HL-60 (cell line): ENCODE measurements around the gene RILPL1.

Experiments used
- DNase-seq, 2 experiments: peaks; one replicate each; pipeline ENCODE4 v3.0.0-alpha.2; 2010 to 2020; ENCODE audit warnings: low read depth in 1 of 2, low spot score in 1 of 2
- H3K27ac ChIP-seq: fragments of 250-450 bp; sonication (Bioruptor Pico); replicated peaks from 2 replicates; pipeline ENCODE4 v1.5.1; 2020; ENCODE audit warnings: mild to moderate bottlenecking, moderate library complexity
- H3K27me3 ChIP-seq: fragments of 250-450 bp; sonication (Bioruptor Pico); 2 replicates; pipeline ENCODE4 v1.5.1; 2021; ENCODE audit warnings: mild to moderate bottlenecking, moderate library complexity; ENCODE audit not compliant: insufficient read depth, poor library complexity, severe bottlenecking
- H3K4me3 ChIP-seq: replicated peaks from 2 replicates; pipeline ENCODE4 v1.5.1; 2011; ENCODE audit warnings: mild to moderate bottlenecking, control low read depth, low read length; ENCODE audit not compliant: insufficient read depth
- CTCF ChIP-seq: IDR thresholded peaks from one replicate; pipeline ENCODE4 v1.5.1; 2011; ENCODE audit warnings: low read length, control low read depth, inconsistent platforms; ENCODE audit not compliant: insufficient read depth
- GABPA ChIP-seq: IDR thresholded peaks from 2 replicates; pipeline ENCODE4 v1.6.1; 2012; ENCODE audit warnings: low read depth
- POLR2AphosphoS5 ChIP-seq: IDR thresholded peaks from 2 replicates; pipeline ENCODE4 v1.6.1; 2012; ENCODE audit warnings: low read depth
- SPI1 ChIP-seq: IDR thresholded peaks from 2 replicates; pipeline ENCODE4 v1.6.1; 2012; ENCODE audit warnings: low read depth, mild to moderate bottlenecking, borderline replicate concordance
- TF ChIP-seq, protein P1 (sequence below): IDR thresholded peaks from 2 replicates; pipeline ENCODE4 v1.6.1; 2012; ENCODE audit warnings: low read depth; ENCODE audit not compliant: insufficient replicate concordance

RILPL1 gene

DNA sequence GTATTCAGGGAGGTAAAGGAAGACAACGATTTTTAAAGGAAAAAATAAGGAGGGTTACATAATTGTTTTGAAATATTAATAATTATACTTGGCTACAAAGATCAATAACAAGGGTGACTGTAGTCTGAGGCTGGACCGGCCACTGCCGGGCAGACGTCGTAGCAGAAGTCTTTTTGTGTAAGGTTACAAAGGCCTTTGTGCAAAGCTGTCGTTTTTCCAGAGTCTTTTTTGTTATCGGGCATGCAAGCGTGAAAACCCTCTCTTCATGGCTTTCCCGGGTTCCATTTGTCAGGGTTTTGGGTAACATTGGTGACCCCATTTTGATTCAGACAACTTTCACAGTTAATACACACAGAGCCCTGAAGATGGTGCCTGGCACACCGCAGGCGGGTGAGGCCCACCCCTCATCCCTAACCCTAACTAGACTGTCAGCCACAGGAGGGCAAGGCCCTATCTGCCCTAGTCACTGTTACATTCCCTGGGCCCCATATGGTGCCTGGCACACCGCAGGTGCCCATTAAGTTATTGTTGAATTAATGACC, 31.3 kb downstream of the RILPL1 start:
- Histone ChIP-seq H3K4me3 (no peak overlapping the region), H3K27ac (no peak overlapping the region), H3K27me3 (no peaks in the 10 kb centered on the region)
- no peak for DNase-seq
- TF ChIP-seq POLR2AphosphoS5, result no peak
- TF ChIP-seq GABPA, result no peak
- TF ChIP-seq SPI1, result no peak
- TF ChIP-seq, protein P1, sequence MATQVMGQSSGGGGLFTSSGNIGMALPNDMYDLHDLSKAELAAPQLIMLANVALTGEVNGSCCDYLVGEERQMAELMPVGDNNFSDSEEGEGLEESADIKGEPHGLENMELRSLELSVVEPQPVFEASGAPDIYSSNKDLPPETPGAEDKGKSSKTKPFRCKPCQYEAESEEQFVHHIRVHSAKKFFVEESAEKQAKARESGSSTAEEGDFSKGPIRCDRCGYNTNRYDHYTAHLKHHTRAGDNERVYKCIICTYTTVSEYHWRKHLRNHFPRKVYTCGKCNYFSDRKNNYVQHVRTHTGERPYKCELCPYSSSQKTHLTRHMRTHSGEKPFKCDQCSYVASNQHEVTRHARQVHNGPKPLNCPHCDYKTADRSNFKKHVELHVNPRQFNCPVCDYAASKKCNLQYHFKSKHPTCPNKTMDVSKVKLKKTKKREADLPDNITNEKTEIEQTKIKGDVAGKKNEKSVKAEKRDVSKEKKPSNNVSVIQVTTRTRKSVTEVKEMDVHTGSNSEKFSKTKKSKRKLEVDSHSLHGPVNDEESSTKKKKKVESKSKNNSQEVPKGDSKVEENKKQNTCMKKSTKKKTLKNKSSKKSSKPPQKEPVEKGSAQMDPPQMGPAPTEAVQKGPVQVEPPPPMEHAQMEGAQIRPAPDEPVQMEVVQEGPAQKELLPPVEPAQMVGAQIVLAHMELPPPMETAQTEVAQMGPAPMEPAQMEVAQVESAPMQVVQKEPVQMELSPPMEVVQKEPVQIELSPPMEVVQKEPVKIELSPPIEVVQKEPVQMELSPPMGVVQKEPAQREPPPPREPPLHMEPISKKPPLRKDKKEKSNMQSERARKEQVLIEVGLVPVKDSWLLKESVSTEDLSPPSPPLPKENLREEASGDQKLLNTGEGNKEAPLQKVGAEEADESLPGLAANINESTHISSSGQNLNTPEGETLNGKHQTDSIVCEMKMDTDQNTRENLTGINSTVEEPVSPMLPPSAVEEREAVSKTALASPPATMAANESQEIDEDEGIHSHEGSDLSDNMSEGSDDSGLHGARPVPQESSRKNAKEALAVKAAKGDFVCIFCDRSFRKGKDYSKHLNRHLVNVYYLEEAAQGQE, result no peak
- TF ChIP-seq CTCF, result no peak

DNA sequence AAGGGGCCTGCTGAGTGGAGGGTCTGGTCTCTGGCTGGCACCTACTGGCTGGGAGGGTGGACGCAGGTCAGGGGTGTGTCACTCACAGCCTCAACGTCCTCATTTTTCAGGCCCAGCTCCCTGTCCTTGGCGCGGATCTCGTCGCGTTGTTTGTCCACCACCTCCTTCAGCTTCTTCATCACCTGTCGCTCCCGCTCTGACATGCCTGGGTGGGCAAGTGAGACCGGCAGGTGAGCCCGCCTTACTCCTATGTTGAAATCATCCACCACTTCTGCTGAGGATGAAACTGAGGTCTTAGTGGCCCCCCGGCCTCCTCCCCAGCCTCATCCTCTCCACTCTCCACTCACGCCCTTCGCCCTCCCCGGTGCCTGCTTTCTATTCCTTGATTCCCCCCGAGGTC, 34.2 kb downstream of the RILPL1 start:
- Histone ChIP-seq H3K27me3 (no peaks in the 10 kb centered on the region), H3K4me3 (no peak overlapping the region), H3K27ac (no peak overlapping the region)
- no peak for DNase-seq
- TF ChIP-seq, protein P1, result no peak
- no peak for TF ChIP-seq POLR2AphosphoS5
- no peak for TF ChIP-seq GABPA
- TF ChIP-seq CTCF, result no peak
- TF ChIP-seq SPI1, result no peak

DNA sequence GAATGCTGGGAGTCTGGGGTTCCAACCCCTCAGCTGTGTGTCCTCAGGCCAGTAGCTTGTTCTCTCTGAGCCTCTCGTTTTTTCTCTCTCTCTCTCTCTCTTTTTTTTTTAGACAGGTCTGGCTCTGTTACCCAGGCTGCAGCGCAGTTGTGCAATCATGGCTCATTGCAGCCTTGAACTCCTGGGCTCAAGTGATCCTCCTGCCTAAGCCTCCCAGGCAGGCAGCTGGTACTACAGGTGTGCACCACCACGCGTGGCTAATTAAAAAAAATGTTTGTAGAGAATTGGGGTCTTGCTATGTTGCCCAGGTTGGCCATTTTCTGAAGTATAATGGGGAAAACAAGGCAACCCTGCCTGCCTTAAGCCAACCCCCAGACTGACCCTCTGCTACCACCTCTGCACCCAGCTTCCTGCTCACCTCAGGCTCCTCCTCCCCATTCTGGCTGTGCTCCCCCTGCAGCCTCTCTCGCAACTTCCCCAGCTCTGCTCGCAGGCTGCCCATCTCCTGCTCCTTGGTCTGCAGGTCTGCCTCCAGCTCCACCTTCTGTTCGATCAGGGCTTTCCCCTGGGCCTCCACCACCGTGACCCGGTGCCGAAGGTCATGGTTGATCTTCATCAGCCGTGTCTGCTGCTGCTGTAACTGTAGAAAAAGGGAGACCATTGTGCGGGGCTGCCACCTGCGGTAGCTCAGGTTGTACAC, 35.2 kb downstream of the RILPL1 start:
- TF ChIP-seq, protein P1, result no peak
- no peak for TF ChIP-seq CTCF
- no peak for TF ChIP-seq GABPA
- no peak for TF ChIP-seq POLR2AphosphoS5
- no peak for TF ChIP-seq SPI1
- Histone ChIP-seq H3K27me3 (no peaks in the 10 kb centered on the region), H3K4me3 (no peak overlapping the region), H3K27ac (no peak overlapping the region)
- DNase-seq, result no peak
